Ectodermal cell (in vitro differentiated cells): ENCODE data around the gene RASSF4.

Experiments
- H3K27ac ChIP-seq: 2 replicates; pipeline ENCODE4 v1.7.0; 2013; ENCODE audit warnings: mild to moderate bottlenecking, low read depth, low read length; ENCODE audit not compliant: insufficient read depth, poor library complexity, severe bottlenecking
- H3K27me3 ChIP-seq: 2 replicates; pipeline ENCODE4 v1.7.0; 2013; ENCODE audit warnings: mild to moderate bottlenecking, low read length; ENCODE audit not compliant: insufficient read depth, control insufficient read depth, poor library complexity, severe bottlenecking
- H3K36me3 ChIP-seq: one replicate; pipeline ENCODE4 v1.7.0; 2013; ENCODE audit warnings: low read length; ENCODE audit not compliant: control insufficient read depth, insufficient read depth
- H3K4me1 ChIP-seq: one replicate; pipeline ENCODE4 v1.7.0; 2013; ENCODE audit warnings: low read length; ENCODE audit not compliant: control insufficient read depth, insufficient read depth
- H3K4me3 ChIP-seq: 2 replicates; pipeline ENCODE4 v1.7.0; 2013; ENCODE audit warnings: low read depth, low read length, control low read depth; ENCODE audit not compliant: insufficient read depth
- H3K9me3 ChIP-seq: 2 replicates; pipeline ENCODE4 v1.7.0; 2013; ENCODE audit warnings: mild to moderate bottlenecking, low read length, moderate library complexity; ENCODE audit not compliant: control insufficient read depth
- WGBS, 2 experiments: methylation state at CpG; one replicate each; pipeline ENCODE4 v1.1.7; 2013; ENCODE audit warnings: missing lambda C conversion rate in 2 of 2; 5-methylcytosine and 5-hydroxymethylcytosine counted together

RASSF4 gene

GRCh38 chr10:44934416-44935200 lies 25.0 kb upstream of the RASSF4 start:
- Histone ChIP-seq H3K27ac (no peak overlapping the region), H3K27me3 (no peaks in the 10 kb centered on the region)
- WGBS, 2 experiments, result 91% methylated on average over 18 of the region's 18 CpGs

GRCh38 chr10:44935201-44935965 lies 24.2 kb upstream of the RASSF4 start:
- H3K36me3 ChIP-seq, result no peaks in the 10 kb centered on the region
- H3K4me3 ChIP-seq, result no peak overlapping the region
- H3K27me3 ChIP-seq, result no peaks in the 10 kb centered on the region
- WGBS, 2 experiments, result 82 to 83% methylated on average over 9 of the region's 9 CpGs
- H3K4me1 ChIP-seq, result no peaks in the 10 kb centered on the region
- H3K27ac ChIP-seq, result no peak overlapping the region
- no peaks in the 10 kb centered on the region for H3K9me3 ChIP-seq

More at GRCh38 chr10:44934416-44935200, 25.0 kb upstream of the RASSF4 start:
- H3K4me1 ChIP-seq, result no peaks in the 10 kb centered on the region
- H3K36me3 ChIP-seq, result no peaks in the 10 kb centered on the region
- no peaks in the 10 kb centered on the region for H3K9me3 ChIP-seq
- no peak overlapping the region for H3K4me3 ChIP-seq

- H3K4me1 ChIP-seq, result no peaks in the 10 kb centered on the region
- WGBS, 2 experiments, result 73 to 78% methylated on average over 3 of the region's 3 CpGs
- H3K27ac ChIP-seq, result no peak overlapping the region
Observed at GRCh38 chr10:44935966-44936295, 23.7 kb upstream of the RASSF4 start.

GRCh38 chr10:44936314-44936975 lies 23.2 kb upstream of the RASSF4 start:
- no peak overlapping the region for H3K27ac ChIP-seq
- WGBS, 2 experiments, result 91 to 94% methylated on average over 7 of the region's 7 CpGs
- H3K27me3 ChIP-seq, result no peaks in the 10 kb centered on the region
- no peak overlapping the region for H3K4me3 ChIP-seq
- H3K9me3 ChIP-seq, result no peaks in the 10 kb centered on the region
- H3K4me1 ChIP-seq, result no peaks in the 10 kb centered on the region
- no peaks in the 10 kb centered on the region for H3K36me3 ChIP-seq

More at GRCh38 chr10:44935966-44936295, 23.7 kb upstream of the RASSF4 start:
- Histone ChIP-seq H3K27me3 (no peaks in the 10 kb centered on the region), H3K9me3 (no peaks in the 10 kb centered on the region), H3K36me3 (no peaks in the 10 kb centered on the region), H3K4me3 (no peak overlapping the region)

GRCh38 chr10:44937196-44938005 lies 22.2 kb upstream of the RASSF4 start:
- no peaks in the 10 kb centered on the region for H3K9me3 ChIP-seq
- H3K36me3 ChIP-seq, result no peaks in the 10 kb centered on the region
- no peak overlapping the region for H3K27ac ChIP-seq
- 90 to 96% methylated on average over 9 of the region's 9 CpGs for WGBS, 2 experiments
- H3K4me3 ChIP-seq, result no peak overlapping the region
- no peaks in the 10 kb centered on the region for H3K4me1 ChIP-seq
- no peaks in the 10 kb centered on the region for H3K27me3 ChIP-seq

GRCh38 chr10:44938956-44939355 lies 20.6 kb upstream of the RASSF4 start:
- no peak overlapping the region for H3K27ac ChIP-seq
- H3K36me3 ChIP-seq, result no peaks in the 10 kb centered on the region
- H3K4me3 ChIP-seq, result no peak overlapping the region
- H3K9me3 ChIP-seq, result no peaks in the 10 kb centered on the region
- H3K27me3 ChIP-seq, result no peaks in the 10 kb centered on the region
- no peaks in the 10 kb centered on the region for H3K4me1 ChIP-seq
- WGBS, 2 experiments, result 93 to 95% methylated on average over 7 of the region's 7 CpGs

GRCh38 chr10:44939691-44940401 lies 19.8 kb upstream of the RASSF4 start:
- no peaks in the 10 kb centered on the region for H3K9me3 ChIP-seq
- H3K4me3 ChIP-seq, result no peak overlapping the region
- H3K4me1 ChIP-seq, result no peaks in the 10 kb centered on the region
- WGBS, 2 experiments, result 87 to 94% methylated on average over 7 of the region's 7 CpGs
- no peaks in the 10 kb centered on the region for H3K27me3 ChIP-seq
- H3K27ac ChIP-seq, result no peak overlapping the region
- no peaks in the 10 kb centered on the region for H3K36me3 ChIP-seq

- H3K9me3 ChIP-seq, result no peaks in the 10 kb centered on the region
- H3K36me3 ChIP-seq, result no peaks in the 10 kb centered on the region
- H3K27ac ChIP-seq, result no peak overlapping the region
- no peaks in the 10 kb centered on the region for H3K27me3 ChIP-seq
- peaks cover 6% of the 10 kb centered on the region for H3K4me1 ChIP-seq
- 38% methylated on average over 1 of the region's 1 CpG; no CpG with 5 or more reads in 1 of the 2 experiments for WGBS, 2 experiments
- H3K4me3 ChIP-seq, result no peak overlapping the region
Observed at GRCh38 chr10:44944354-44944753, 15.2 kb upstream of the RASSF4 start.

GRCh38 chr10:44946205-44946604 lies 13.4 kb upstream of the RASSF4 start:
- 90 to 93% methylated on average over 2 of the region's 2 CpGs for WGBS, 2 experiments
- Histone ChIP-seq H3K4me1 (peaks cover 6% of the 10 kb centered on the region), H3K4me3 (no peak overlapping the region), H3K36me3 (no peaks in the 10 kb centered on the region), H3K9me3 (no peaks in the 10 kb centered on the region), H3K27me3 (no peaks in the 10 kb centered on the region), H3K27ac (no peak overlapping the region)
